DMS153 treated with DMSO at 0.1 percent for 48 hours (cell line): ENCODE results near the gene OCIAD2.
"Not testable (repeated sequence)": the region's sequence is repeated elsewhere in the genome, so short reads cannot be mapped to it uniquely, and the experiment has no call there.

ENCODE experiments used
- DNase-seq: peaks from one replicate; lab custom pipeline; 2025; ENCODE audit not compliant: unreplicated experiment; lab: John Stamatoyannopoulos, UW

Gene OCIAD2, protein sequence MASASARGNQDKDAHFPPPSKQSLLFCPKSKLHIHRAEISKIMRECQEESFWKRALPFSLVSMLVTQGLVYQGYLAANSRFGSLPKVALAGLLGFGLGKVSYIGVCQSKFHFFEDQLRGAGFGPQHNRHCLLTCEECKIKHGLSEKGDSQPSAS

DNA sequence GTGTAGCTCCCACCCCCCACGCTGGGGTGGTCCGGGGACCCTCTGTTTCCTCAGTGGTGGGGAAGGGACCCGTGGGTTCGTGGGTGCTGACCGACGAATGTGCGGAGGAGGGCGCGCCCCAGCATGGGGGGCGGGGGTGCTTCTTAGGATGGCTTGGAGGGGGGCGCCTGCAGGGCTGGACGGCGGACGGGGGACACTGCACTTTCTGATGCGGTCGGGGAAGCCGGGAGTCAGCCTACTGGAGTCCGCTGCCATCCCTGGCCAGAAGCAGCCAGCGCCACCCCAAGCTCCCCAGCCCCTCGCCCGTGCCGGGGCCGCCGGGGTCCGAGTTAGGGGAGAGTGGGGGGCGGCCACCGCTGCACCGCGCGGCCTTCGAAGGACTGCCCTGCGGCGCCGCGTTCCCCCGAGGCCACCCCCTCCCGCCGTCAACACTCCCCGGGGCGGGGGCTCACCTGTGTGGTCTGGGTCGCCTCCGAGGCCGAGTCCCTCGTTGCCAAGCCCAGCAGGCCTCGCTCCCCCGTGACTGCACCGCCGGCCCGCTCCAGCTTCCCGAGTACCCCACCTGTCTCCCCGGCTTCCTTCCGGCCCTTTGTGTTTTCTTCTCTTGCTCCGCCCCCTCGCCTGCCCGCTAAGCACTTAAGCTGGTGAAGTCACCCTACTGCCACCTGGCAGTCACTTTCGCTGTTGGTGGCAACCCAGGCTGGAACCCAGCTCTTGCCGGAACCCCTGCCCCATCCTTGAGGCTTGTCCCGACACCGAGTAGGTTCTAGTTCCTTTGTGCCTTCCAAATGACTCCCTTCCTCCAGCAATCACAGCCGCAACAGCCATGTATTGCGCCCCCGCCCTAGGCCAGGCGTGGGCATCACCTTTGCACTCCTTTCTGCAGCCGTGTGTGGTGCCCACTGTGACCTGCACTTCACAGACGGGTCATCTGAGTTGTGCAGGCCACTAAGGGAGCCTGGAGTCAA is at the start of gene OCIAD2:
Gene OCIAD2 (minus strand): TSS at position 569 of the 968 bp plus-strand sequence. CDS start 2,225 bp downstream, outside the sequence.
- DNase-seq: peak; percentile 45

GRCh38 chr4:48954314-48954713 is 47.7 kb upstream of the OCIAD2 start:
- DNase-seq: no peak

DNA sequence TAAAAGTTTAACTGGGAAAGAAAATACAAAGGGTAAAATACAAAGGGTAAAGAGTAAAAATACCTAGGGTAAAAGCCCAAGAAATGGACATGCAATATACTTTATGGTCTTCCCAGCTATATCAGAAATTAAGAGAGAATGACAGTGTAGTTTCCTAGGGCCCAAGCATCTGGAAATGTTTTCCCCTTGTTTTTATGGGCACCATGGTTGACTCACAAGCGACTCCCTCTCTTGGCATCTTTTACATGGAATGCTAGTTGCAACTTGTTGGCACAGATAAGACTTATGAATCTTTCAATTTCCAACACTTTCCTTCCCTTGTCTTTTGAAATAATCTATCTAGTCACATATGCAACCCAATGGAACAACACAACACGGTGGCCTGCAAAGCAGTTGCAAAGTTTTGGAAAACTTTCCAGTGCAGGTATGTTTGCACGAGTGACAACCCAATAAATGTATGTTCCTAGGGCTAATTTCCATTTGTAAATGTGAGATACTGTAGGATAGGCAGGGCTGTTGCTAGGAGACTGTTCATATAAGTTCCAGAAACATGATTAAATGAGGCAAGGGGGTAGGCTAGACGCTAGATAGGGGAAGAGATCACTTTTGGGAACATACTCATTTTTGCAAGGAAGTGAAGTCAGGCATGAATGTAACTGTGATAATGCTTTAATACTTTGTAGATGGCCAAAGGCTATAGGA is 43.1 kb upstream of the OCIAD2 start:
- DNase-seq: no peak

GRCh38 chr4:48949086-48949485 is 42.5 kb upstream of the OCIAD2 start:
- no peak for DNase-seq

DNA sequence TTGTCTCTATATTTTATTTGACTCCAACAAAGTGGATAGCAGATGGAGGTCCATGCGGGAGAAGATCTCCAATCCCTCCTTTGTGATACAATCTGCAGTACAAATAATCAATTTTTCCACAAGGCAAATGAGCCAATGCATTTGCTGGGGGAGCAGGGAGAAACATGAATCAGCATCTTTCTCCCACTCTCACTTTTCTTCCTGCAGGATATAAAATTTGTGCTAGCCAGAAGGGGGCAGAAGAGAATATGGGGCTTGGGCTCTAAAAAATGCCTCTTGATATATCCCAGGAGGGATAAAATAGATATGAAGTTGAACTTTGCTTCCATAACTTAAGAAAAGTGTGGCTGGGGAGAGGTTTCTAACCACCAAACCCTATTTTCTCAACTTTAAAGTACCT is 41.2 kb upstream of the OCIAD2 start:
- DNase-seq: no peak

DNA sequence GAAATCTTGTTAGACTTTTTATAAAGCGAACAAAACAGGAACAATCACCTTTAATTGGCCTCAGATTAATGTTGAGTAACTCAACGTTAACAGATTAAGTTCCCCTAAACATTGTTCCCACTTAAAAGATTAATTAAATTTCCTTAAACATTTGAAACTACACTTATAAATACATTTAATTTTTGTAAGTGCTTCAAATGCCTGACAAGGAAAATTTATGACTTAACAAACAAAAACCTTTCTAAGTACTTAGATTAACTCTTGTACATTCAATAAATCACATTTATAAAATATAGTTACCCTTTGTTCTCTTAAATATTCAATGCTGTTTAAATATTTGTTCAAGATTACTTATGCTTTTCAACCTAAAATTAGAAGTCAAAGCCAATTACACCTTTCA is 39.4 kb upstream of the OCIAD2 start:
- no peak for DNase-seq

DNA sequence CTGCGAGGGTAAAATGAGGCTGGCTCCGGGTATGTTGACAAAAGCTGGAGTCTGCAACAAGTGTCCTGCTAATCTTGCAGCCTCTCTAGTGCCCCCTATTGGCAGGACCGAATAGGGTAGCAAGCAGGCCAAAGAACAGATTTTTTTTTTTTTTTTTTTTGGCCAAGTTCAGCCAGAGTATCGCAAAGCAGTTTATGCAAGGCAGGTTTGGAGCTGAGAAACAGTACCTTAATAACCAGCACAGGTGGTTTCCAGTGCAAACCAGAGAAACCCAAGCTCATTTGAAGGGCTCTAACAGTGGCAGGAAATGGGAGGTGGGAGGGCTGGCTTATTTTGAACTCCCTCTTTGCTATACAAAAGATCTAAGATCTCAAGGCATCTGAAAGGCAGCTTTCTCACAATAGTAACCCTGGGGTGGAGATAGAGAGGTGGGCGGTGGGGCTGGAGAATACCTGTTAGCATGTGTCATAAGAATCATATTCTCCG is 38.2 kb upstream of the OCIAD2 start:
- no peak for DNase-seq

GRCh38 chr4:48944252-48944651 is 37.7 kb upstream of the OCIAD2 start:
- no peak for DNase-seq

- DNase-seq: no peak
Measured at GRCh38 chr4:48943387-48943786, 36.8 kb upstream of the OCIAD2 start.

GRCh38 chr4:48939785-48940184 is 33.2 kb upstream of the OCIAD2 start:
- no peak for DNase-seq

- DNase-seq: no peak
Measured at GRCh38 chr4:48938831-48939230, 32.3 kb upstream of the OCIAD2 start.

DNA sequence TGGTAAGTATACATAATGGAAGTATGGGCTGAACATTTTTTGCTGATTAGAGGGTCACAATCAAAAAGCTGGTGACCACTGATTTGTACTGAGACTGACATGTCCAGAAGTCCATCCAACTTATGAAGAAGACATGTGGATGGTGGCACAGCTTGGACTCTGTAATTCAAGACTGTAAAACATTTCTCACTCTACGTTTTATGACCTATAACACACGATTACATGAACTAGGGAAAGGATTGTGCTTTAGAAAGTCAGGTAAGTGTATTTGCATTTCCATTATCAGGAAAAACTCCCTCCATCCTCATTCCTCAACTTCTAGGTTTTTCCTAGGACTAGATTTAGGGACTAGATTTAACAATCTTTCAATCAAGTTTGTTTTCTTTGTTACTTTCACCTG is 30.5 kb upstream of the OCIAD2 start:
- no peak for DNase-seq

DNA sequence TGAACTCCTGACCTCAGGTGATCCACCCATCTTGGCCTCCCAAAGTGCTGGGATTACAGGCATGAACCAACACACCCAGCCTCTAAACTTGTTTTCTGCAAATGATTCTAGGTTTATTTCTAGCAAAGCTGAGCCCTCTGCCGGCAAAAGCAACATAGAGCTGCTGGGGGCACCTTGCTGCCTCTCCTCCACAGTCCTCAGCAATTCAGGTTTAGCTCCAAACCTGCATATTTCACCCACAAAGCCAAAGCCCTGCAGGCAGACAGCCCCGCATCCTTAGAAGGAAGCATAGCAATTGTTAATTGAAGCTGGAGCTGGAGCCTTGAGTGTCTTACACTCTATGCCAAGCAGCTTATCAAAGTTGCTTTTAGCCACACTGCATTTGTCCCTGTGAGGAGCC is 24.9 kb upstream of the OCIAD2 start:
- DNase-seq: no peak

- DNase-seq: no peak
Measured at GRCh38 chr4:48930654-48931053, 24.1 kb upstream of the OCIAD2 start.

DNA sequence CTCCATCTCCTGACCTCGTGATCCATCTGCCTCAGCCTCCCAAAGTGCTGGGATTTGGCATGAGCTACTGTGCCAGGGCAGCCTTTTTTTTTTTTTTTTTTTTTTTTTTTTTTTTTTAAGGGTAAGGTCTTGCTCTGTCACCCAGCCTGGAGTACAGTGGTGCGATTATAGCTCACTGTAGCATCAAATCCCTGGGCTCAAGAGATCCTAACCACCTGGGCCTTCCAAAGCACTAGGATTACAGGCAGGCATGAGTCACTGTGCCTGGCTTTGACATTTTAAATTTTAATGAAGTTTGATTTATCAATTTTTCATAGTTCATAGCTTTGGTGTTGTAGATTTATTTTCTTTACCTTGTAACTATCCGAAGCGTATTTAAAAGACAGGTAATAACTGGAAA is 17.8 kb upstream of the OCIAD2 start:
- no peak for DNase-seq

DNA sequence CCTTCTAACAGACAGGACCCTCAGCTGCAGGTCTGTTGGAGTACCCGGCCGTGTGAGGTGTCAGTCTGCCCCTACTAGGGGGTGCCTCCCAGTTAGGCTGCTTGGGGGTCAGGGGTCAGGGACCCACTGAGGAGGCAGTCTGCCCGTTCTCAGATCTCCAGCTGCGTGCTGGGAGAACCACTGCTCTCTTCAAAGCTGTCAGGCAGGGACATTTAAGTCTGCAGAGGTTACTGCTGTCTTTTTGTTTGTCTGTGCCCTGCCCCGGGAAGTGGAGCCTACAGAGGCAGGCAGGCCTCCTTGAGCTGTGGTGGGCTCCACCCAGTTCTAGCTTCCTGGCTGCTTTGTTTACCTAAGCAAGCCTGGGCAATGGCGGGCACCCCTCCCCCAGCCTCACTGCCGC is 16.5 kb upstream of the OCIAD2 start:
- not testable (repeated sequence) for DNase-seq

GRCh38 chr4:48914311-48914710 is 7.7 kb upstream of the OCIAD2 start:
- DNase-seq: no peak

DNA sequence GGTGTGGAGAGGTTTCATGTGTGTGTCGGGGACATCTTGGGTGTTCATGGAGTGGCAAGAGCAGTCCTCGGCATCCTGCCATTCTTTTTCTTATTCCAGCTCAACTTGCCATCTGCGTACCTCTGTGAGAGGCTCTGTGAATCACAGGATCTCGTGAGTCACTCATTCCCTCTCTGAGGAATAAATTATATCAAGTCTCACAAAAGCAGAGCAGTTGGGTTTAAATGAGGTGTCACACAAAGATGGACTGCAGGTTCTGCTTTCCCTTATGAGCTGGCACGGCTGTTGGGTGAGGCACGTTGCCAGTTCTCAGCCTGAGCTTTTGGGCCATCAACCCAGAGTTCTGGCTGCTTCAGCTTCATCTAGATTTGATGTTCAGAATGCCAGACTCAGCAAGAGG is 6.8 kb upstream of the OCIAD2 start:
- no peak for DNase-seq

DNA sequence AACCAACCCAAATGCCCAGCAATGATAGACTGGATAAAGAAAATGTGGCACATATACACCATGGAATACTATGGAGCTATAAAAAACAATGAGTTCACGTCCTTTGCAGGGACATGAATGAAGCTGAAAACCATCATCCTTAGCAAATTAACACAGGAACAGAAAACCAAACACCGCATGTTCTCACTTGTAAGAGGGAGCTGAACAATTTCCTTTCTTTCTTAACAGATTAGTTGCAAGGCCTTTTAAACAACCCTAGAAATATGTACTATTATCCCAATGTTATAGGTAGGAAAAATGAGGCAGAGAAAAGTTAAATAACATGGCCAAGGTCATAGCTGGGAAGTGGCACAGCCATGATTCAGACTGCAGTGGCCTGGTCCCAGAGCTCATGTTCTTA is 5.8 kb upstream of the OCIAD2 start:
- DNase-seq: no peak

DNA sequence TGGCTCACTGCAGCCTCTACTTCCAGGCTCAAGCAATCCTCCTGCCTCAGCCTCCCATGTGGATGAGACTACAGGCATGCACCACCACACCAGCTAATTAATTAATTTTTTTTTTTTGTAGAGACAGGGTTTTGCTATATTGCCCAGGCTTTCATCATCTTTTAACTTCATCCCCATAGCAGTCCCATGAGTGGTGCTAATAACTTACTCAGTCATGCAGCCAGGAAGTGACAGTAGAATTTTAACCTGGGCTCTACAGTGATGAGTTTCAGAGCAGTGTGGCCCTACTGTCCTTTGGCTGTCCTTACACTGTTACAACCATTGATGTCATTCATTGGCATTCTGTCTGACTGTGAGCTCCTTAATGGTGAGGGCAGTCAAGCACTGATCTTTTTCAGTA is 3.9 kb upstream of the OCIAD2 start:
- no peak for DNase-seq

GRCh38 chr4:48909697-48910096 is 3.1 kb upstream of the OCIAD2 start:
- DNase-seq: no peak

- no peak for DNase-seq
Measured at GRCh38 chr4:48908687-48909086, 2.1 kb upstream of the OCIAD2 start.
